ENCODE results near the gene SEPTIN2.

- TF ChIP-seq REST (IDR thresholded peaks at IDR 0.05; ENCODE audit: unreplicated experiment) (no peak), EZH2phosphoT487 (IDR thresholded peaks at IDR 0.05; ENCODE audit: unreplicated experiment) (no peak), CTCF (conservative IDR thresholded peaks at IDR 0.05; ENCODE audit: low read depth in 2 of 2) (no peak), NANOG (IDR thresholded peaks at IDR 0.05; ENCODE audit: borderline replicate concordance) (no peak), POLR2AphosphoS5 (IDR thresholded peaks at IDR 0.05; ENCODE audit: low read depth) (no peak), EZH2 (IDR thresholded peaks at IDR 0.05; ENCODE audit: low read depth, unreplicated experiment) (no peak), ETS1 (IDR thresholded peaks at IDR 0.05) (no peak)
These were observed 26.7 kb upstream of the SEPTIN2 start for GRCh38 chr2:241289053-241289452.

All from GM23338 (cell line).